Fibroblast of pulmonary artery (primary cell): ENCODE measurements around the gene SLC9A9.

Experiments
- DNase-seq: peaks from one replicate; pipeline ENCODE4 v3.0.0-alpha.2; 2010; ENCODE audit warnings: low read depth
- H3K4me3 ChIP-seq: replicated peaks from 2 replicates; pipeline ENCODE4 v1.5.1; 2011; ENCODE audit warnings: low read depth, mild to moderate bottlenecking, control low read depth, low read length, moderate library complexity
- TF ChIP-seq, protein P1 (sequence below): IDR thresholded peaks from 2 replicates; pipeline ENCODE4 v1.5.1; 2011; ENCODE audit warnings: mild to moderate bottlenecking, control low read depth, low read length, inconsistent platforms; ENCODE audit errors: missing control alignments

The SLC9A9 gene

GRCh38 chr3:143295201-143296080, 552.8 kb downstream of the SLC9A9 start:
- no peak for DNase-seq
- TF ChIP-seq, protein P1, sequence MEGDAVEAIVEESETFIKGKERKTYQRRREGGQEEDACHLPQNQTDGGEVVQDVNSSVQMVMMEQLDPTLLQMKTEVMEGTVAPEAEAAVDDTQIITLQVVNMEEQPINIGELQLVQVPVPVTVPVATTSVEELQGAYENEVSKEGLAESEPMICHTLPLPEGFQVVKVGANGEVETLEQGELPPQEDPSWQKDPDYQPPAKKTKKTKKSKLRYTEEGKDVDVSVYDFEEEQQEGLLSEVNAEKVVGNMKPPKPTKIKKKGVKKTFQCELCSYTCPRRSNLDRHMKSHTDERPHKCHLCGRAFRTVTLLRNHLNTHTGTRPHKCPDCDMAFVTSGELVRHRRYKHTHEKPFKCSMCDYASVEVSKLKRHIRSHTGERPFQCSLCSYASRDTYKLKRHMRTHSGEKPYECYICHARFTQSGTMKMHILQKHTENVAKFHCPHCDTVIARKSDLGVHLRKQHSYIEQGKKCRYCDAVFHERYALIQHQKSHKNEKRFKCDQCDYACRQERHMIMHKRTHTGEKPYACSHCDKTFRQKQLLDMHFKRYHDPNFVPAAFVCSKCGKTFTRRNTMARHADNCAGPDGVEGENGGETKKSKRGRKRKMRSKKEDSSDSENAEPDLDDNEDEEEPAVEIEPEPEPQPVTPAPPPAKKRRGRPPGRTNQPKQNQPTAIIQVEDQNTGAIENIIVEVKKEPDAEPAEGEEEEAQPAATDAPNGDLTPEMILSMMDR = no peak
- H3K4me3 ChIP-seq = no peak overlapping the region

GRCh38 chr3:143294188-143294587, 554.1 kb downstream of the SLC9A9 start:
- no peak for DNase-seq
- H3K4me3 ChIP-seq = no peak overlapping the region
- TF ChIP-seq, protein P1 = no peak

DNA sequence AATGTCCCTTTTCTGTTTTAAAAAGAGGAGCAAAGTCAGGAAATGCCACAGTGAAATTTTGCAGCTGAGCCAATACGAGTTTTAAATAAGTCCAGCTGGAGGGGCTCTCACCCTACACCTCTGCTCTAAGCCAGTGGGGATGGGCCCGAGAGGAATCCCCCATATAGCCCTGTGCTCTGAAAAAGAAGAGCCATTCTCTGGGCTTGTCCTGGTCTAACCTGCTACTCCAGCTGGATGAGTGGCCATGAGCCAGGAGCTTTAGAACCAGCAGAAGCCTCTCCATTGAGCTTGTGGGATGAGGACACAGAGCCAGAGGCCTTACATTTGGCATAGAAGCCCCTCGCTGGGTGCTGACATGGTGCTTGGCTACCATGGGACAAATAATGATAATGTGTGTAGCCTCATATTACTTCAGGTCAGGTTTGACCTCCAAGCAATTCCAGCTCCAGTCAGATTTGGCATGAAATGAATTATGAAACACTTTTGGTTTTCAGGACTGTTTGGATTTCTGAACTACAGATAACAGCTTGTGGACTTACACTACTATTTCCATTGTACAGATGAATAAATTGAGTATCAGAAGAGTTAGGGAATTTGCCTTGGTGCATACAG, 556.3 kb downstream of the SLC9A9 start:
- no peak overlapping the region for H3K4me3 ChIP-seq
- TF ChIP-seq, protein P1 = no peak
- DNase-seq = no peak

GRCh38 chr3:143288944-143289343, 559.3 kb downstream of the SLC9A9 start:
- TF ChIP-seq, protein P1 = no peak
- no peak overlapping the region for H3K4me3 ChIP-seq
- DNase-seq = no peak

- TF ChIP-seq, protein P1 = no peak
- DNase-seq = peak; percentile 33
These were observed 560.9 kb downstream of the SLC9A9 start for GRCh38 chr3:143287403-143287802.

GRCh38 chr3:143286392-143287010, 561.8 kb downstream of the SLC9A9 start:
- TF ChIP-seq, protein P1 = no peak
- H3K4me3 ChIP-seq = no peak overlapping the region
- no peak for DNase-seq

More at GRCh38 chr3:143287403-143287802, 560.9 kb downstream of the SLC9A9 start:
- H3K4me3 ChIP-seq = no peak overlapping the region
